MCF 10A (cell line): Measurements from ENCODE around the gene THUMPD1. TPM values are rescaled to one million over a fixed set of nuclear protein-coding genes. Genes with fewer than 3 reads are reported as not detected.

ENCODE experiments used
- BruUV-seq: library from RNA; stranded (reverse); fragments of 400-500 nt; replicated peaks from 2 replicates; lab custom pipeline; 2021; lab: Mats Ljungman, UMichigan
- CTCF ChIA-PET: fragments of 300-600 bp; sonication (Branson Sonifier 250); formaldehyde crosslinking; extraction: SDS; loops from one replicate; lab custom pipeline; 2021; ENCODE audit warnings: antibody characterized with exemption, inconsistent platforms; lab: Yijun Ruan, JAX
- POLR2A ChIA-PET: fragments of 300-600, 350-650 bp; sonication (Branson Sonifier 250); formaldehyde crosslinking; extraction: SDS; loops from one replicate; lab custom pipeline; 2020; ENCODE audit warnings: antibody characterized with exemption, inconsistent platforms; lab: Yijun Ruan, JAX
- DNase-seq: peaks from one replicate; pipeline ENCODE4 v3.0.0-alpha.2; 2018; ENCODE audit not compliant: unreplicated experiment
- H3K27ac Mint-ChIP-seq: one replicate; pipeline ENCODE4 v1.8.0; 2022; ENCODE audit warnings: mild to moderate bottlenecking, low read depth, mixed read lengths; ENCODE audit not compliant: unreplicated experiment
- H3K27me3 Mint-ChIP-seq: one replicate; pipeline ENCODE4 v1.8.0; 2022; ENCODE audit warnings: mixed read lengths; ENCODE audit not compliant: insufficient read depth, unreplicated experiment
- H3K36me3 Mint-ChIP-seq: one replicate; pipeline ENCODE4 v1.8.0; 2022; ENCODE audit warnings: mild to moderate bottlenecking, moderate library complexity, mixed read lengths; ENCODE audit not compliant: insufficient read depth, unreplicated experiment
- H3K4me1 Mint-ChIP-seq: one replicate; pipeline ENCODE4 v1.8.0; 2022; ENCODE audit warnings: mixed read lengths; ENCODE audit not compliant: insufficient read depth, unreplicated experiment
- H3K4me3 Mint-ChIP-seq: one replicate; pipeline ENCODE4 v1.8.0; 2022; ENCODE audit warnings: mild to moderate bottlenecking, moderate library complexity, mixed read lengths; ENCODE audit not compliant: unreplicated experiment
- H3K9me3 Mint-ChIP-seq: one replicate; pipeline ENCODE4 v1.8.0; 2022; ENCODE audit warnings: mixed read lengths; ENCODE audit not compliant: unreplicated experiment
- intact Hi-C: fragments of 100-400 bp; cut with micrococcal nuclease; formaldehyde crosslinking; loops from 2 replicates; pipeline ENCODE4 v1.14.1; 2022
- total RNA-seq: library from RNA; stranded (reverse); gene quantifications from 2 replicates; pipeline ENCODE4 v1.2.3, GENCODE V29; 2022
- TF ChIP-seq, protein P1 (sequence below): fragments of 200-600 bp; IDR thresholded peaks from one replicate; pipeline ENCODE4 v1.8.0; 2022; ENCODE audit warnings: antibody characterized with exemption, mild to moderate bottlenecking; ENCODE audit not compliant: unreplicated experiment

Gene THUMPD1
- total RNA-seq, 1 experiment from 2014 or later = 26.5 TPM

DNA sequence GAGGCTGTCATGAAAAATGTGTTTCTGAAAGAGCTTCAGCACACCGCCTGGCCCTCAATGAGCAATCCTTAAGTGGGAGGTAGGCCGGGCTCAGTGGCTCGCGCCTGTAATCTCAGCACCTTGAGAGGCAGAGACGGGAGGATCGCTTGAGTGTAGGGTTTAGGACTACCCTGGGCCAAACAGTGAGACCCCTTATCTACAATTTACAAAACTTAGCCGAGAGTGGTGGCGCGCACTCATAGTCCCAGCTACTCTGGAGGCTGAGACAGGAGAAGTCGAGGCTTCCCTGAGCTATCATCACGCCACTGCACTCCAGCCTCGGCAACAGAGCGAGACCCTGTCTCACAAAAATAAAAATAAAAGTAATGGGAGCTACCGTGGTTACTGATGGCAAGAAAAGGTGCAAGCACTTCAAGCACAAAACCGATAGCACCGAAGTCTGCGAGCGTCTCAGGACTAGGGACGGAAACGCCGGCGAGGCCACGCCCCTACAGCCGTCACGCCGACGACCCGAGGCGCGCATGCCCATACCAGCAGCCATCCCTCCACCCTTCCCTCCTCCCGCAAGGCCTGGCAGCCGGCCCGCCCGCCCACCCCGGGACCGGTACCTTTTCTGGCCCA is 607 bp downstream of the THUMPD1 start:
- peak; percentile 73 for DNase-seq
- H3K27me3 Mint-ChIP-seq = no peaks in the 10 kb centered on the region
- H3K4me3 Mint-ChIP-seq = peak overlapping the region; percentile 93
- TF ChIP-seq, protein P1, sequence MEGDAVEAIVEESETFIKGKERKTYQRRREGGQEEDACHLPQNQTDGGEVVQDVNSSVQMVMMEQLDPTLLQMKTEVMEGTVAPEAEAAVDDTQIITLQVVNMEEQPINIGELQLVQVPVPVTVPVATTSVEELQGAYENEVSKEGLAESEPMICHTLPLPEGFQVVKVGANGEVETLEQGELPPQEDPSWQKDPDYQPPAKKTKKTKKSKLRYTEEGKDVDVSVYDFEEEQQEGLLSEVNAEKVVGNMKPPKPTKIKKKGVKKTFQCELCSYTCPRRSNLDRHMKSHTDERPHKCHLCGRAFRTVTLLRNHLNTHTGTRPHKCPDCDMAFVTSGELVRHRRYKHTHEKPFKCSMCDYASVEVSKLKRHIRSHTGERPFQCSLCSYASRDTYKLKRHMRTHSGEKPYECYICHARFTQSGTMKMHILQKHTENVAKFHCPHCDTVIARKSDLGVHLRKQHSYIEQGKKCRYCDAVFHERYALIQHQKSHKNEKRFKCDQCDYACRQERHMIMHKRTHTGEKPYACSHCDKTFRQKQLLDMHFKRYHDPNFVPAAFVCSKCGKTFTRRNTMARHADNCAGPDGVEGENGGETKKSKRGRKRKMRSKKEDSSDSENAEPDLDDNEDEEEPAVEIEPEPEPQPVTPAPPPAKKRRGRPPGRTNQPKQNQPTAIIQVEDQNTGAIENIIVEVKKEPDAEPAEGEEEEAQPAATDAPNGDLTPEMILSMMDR = no peak
- intact Hi-C loops = no loop called here
- H3K36me3 Mint-ChIP-seq = peaks cover 46% of the 10 kb centered on the region
- no TSS peak for BruUV-seq
- CTCF ChIA-PET = interaction anchor here (0.5 to 2.4 kb wide), 18 partner anchors 8 to 1073 kb away, joined by 3 to 11 read pairs (median 4); no protein-coding TSS in a partner anchor
- H3K27ac Mint-ChIP-seq = peak overlapping the region; percentile 81
- peaks cover 15% of the 10 kb centered on the region for H3K4me1 Mint-ChIP-seq
- POLR2A ChIA-PET = interaction anchor here (0.5 to 2.2 kb wide), 20 partner anchors 9 to 1937 kb away, joined by 3 to 10 read pairs (median 3); partner anchors contain the start of genes DCUN1D3, ERI2, LYRM1 and REXO5
- no peaks in the 10 kb centered on the region for H3K9me3 Mint-ChIP-seq

DNA sequence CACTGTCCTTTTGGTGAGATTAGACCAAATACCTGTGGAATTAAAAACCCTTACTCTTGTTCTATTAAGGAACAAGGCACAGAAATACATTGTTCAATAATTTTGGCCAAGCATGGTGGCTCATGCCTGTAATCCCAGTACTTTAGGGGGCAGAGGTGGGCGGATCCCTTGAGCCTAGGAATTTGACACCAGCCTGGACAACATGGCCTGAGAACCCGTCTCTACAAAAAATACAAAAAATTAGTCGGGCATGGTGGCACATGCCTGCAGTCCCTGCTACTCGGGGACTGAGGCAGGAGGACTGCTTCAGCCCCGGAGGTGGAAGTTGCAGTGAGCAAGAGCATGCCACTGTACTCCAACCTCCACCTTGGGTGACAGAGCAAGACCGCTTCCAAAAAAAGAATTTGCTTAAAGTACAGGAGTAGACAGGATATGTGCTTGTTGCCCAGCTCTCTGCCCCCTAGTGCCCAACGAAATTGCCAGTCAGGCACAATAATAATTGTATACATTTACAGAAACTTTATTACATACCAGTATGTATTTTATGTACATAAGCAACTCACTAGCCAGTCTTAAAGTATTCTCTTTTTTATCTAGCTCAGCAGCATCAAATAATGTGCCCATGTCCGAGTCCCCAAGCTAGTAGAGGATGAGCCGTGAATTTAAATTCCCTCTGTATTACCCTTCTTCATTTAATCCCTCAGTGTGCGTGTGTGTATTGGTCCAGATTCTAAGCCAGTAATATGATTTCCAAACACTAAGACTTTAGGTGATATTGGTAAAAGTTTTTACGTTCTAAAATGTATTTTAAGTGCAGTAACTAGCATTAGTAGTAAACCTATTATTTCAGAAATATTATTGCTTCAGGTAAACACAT is 1.4 kb downstream of the THUMPD1 start:
- intact Hi-C loops = no loop called here
- BruUV-seq = TSS peak; percentile 35
- CTCF ChIA-PET = interaction anchor here (0.6 to 2.4 kb wide), 15 partner anchors 9 to 833 kb away, joined by 3 to 11 read pairs (median 3); no protein-coding TSS in a partner anchor

DNA sequence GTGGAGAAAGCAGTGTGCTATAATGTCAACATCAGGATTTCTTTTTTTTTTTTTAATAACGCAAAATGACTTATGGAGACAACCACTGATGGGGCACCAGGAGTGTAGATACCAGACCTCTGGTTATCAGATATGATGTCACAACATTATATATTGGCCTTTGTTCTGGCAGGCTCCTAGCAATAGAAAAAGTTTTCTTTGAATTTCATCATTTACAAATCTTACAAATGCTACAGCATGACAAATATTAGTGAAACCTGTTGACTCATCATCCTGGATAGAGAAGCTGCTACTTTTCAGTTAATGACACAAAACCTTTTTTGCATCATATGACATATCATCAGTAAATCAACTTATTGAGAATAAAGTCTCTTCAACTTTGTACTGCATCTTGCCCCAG is 6.1 kb downstream of the THUMPD1 start:
- intact Hi-C loops = no loop called here
- Mint-ChIP-seq H3K36me3 (peaks cover 72% of the 10 kb centered on the region), H3K9me3 (no peaks in the 10 kb centered on the region), H3K27ac (peak overlapping the region; percentile 39), H3K27me3 (no peaks in the 10 kb centered on the region), H3K4me1 (peaks cover 18% of the 10 kb centered on the region), H3K4me3 (no peak overlapping the region)
- no TSS peak for BruUV-seq
- DNase-seq = no peak
- TF ChIP-seq, protein P1 = no peak
- ChIA-PET POLR2A (interaction anchor here (0.5 kb wide), 1 partner anchor 1212 kb away, joined by 3 read pairs; the partner anchor contains the start of gene CCP110), CTCF (no interaction called here)

More for the DNA sequence above, 1.4 kb downstream of the THUMPD1 start:
- H3K36me3 Mint-ChIP-seq = peaks cover 54% of the 10 kb centered on the region
- no peaks in the 10 kb centered on the region for H3K9me3 Mint-ChIP-seq
- H3K4me3 Mint-ChIP-seq = peak overlapping the region; percentile 93
- peak overlapping the region; percentile 81 for H3K27ac Mint-ChIP-seq
- DNase-seq = peak; percentile 30
- peaks cover 20% of the 10 kb centered on the region for H3K4me1 Mint-ChIP-seq
- POLR2A ChIA-PET = interaction anchor here (0.5 to 2.2 kb wide), 16 partner anchors 9 to 1936 kb away, joined by 3 to 10 read pairs (median 4); partner anchors contain the start of genes ACSM3, DCUN1D3, ERI2 and LYRM1
- TF ChIP-seq, protein P1 = peak; percentile 32
- H3K27me3 Mint-ChIP-seq = no peaks in the 10 kb centered on the region

DNA sequence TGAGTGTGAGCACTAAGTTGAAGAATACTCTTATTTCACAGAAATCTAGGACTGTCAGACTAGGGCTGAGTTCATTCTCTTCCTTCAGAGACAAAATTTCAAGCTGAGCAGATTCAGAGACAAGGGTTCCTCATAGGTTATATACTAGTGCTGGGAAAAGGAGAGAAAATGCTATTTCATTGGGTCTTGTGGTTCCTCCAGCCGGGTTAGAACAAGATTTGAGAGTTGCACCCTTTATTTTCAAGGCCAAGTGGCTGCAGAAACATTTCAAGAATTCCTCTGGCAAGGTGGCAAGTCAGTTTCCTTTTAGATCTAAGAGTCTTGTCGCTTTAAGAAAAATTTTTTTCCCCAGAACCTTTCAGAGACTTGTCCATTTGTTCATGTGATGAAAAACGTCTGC is 6.8 kb downstream of the THUMPD1 start:
- no peaks in the 10 kb centered on the region for H3K9me3 Mint-ChIP-seq
- peak overlapping the region; percentile 39 for H3K27ac Mint-ChIP-seq
- intact Hi-C loops = no loop called here
- peaks cover 14% of the 10 kb centered on the region for H3K4me1 Mint-ChIP-seq
- no peaks in the 10 kb centered on the region for H3K27me3 Mint-ChIP-seq
- CTCF ChIA-PET = no interaction called here
- H3K4me3 Mint-ChIP-seq = no peak overlapping the region
- POLR2A ChIA-PET = no interaction called here
- TF ChIP-seq, protein P1 = no peak
- peaks cover 65% of the 10 kb centered on the region for H3K36me3 Mint-ChIP-seq
- no TSS peak for BruUV-seq
- DNase-seq = no peak
